ENCODE measurements around the gene SENP2.
A peak's percentile ranks its signal among the peaks of the same experiment; 100 is the strongest.
"Not testable (repeated sequence)": the region's sequence is repeated elsewhere in the genome, so short reads cannot be mapped to it uniquely, and the experiment has no call there.

SENP2 gene

GRCh38 chr3:185585859-185586685 lies at the start of gene SENP2:
SENP2 (plus strand) TSS chr3:185586295; CDS start chr3:185586414, 119 bp downstream.
- DNase-seq, result peak; percentile 99

- DNase-seq, result peak; percentile 25
Observed at GRCh38 chr3:185537369-185537970, 48.6 kb upstream of the SENP2 start.

- no peak for DNase-seq
Observed at GRCh38 chr3:185539934-185540333, 46.2 kb upstream of the SENP2 start.

- DNase-seq, result no peak
Observed at GRCh38 chr3:185540695-185541094, 45.4 kb upstream of the SENP2 start.

- DNase-seq, result no peak
Observed at GRCh38 chr3:185549122-185549521, 37.0 kb upstream of the SENP2 start.

GRCh38 chr3:185549651-185550111 lies 36.4 kb upstream of the SENP2 start:
- DNase-seq, result no peak

- DNase-seq, result no peak
Observed at GRCh38 chr3:185552358-185552877, 33.7 kb upstream of the SENP2 start, which contains the start of gene LIPH. LIPH (minus strand) TSS chr3:185552588; CDS start chr3:185552471, 117 bp downstream.

- no peak for DNase-seq
Observed at GRCh38 chr3:185555101-185555501, 31.0 kb upstream of the SENP2 start.

GRCh38 chr3:185555860-185556347 lies 30.2 kb upstream of the SENP2 start:
- DNase-seq, result no peak

GRCh38 chr3:185556640-185557039 lies 29.5 kb upstream of the SENP2 start:
- not testable (repeated sequence) for DNase-seq

- DNase-seq, result no peak
Observed at GRCh38 chr3:185558395-185558794, 27.7 kb upstream of the SENP2 start.

- no peak for DNase-seq
Observed at GRCh38 chr3:185559706-185560090, 26.4 kb upstream of the SENP2 start.

- DNase-seq, result no peak
Observed at GRCh38 chr3:185560676-185561075, 25.4 kb upstream of the SENP2 start.

GRCh38 chr3:185561374-185561943 lies 24.6 kb upstream of the SENP2 start:
- DNase-seq, result no peak

- no peak for DNase-seq
Observed at GRCh38 chr3:185561958-185562357, 24.1 kb upstream of the SENP2 start.

- DNase-seq, result no peak
Observed at GRCh38 chr3:185572183-185572582, 13.9 kb upstream of the SENP2 start.

- DNase-seq, result not testable (repeated sequence)
Observed at GRCh38 chr3:185575108-185575869, 10.8 kb upstream of the SENP2 start.

- no peak for DNase-seq
Observed at GRCh38 chr3:185582236-185582635, 3.9 kb upstream of the SENP2 start.

- no peak for DNase-seq
Observed at GRCh38 chr3:185582871-185583270, 3.2 kb upstream of the SENP2 start.

GRCh38 chr3:185583925-185584324 lies 2.2 kb upstream of the SENP2 start:
- DNase-seq, result no peak

- no peak for DNase-seq
Observed at GRCh38 chr3:185584686-185585085, 1.4 kb upstream of the SENP2 start.

GRCh38 chr3:185585518-185585858 lies 607 bp upstream of the SENP2 start:
- DNase-seq, result no peak

GRCh38 chr3:185586686-185587039 lies 568 bp downstream of the SENP2 start:
- DNase-seq, result no peak

All from NK-92 treated with Interleukin-12 subunit alpha and Interleukin-12 subunit beta, amount 100 ng/mL, for 24 hours (cell line).